OCI-LY7 (cell line): ENCODE data around the gene TNFAIP8.

Experiments
- CTCF ChIP-seq: fragments of 200-600 bp; sonication (generic); conservative IDR thresholded peaks from 2 replicates; pipeline ENCODE4 v1.5.1; 2014; ENCODE audit warnings: mild to moderate bottlenecking, antibody characterized with exemption, low read length, moderate library complexity, mixed read lengths
- EZH2phosphoT487 ChIP-seq: fragments of 200-600 bp; sonication (generic); IDR thresholded peaks from 2 replicates; pipeline ENCODE4 v1.6.1; 2018; ENCODE audit warnings: low read depth, borderline replicate concordance, mild to moderate bottlenecking, mixed run types, antibody characterized with exemption, low read length, moderate library complexity, mixed read lengths

- TF ChIP-seq CTCF (no peak), EZH2phosphoT487 (no peak)
Observed at GRCh38 chr5:119404033-119404432, 48.2 kb downstream of the TNFAIP8 start.
